Keratinocyte (primary cell): ENCODE data around the gene LRRC38. TPM values are rescaled to one million over a fixed set of nuclear protein-coding genes. Genes with fewer than 3 reads are reported as not detected.

ENCODE experiments used
- DNase-seq: peaks from one replicate; pipeline ENCODE4 v3.0.0-alpha.2; 2011; ENCODE audit warnings: low read depth, missing footprints, low spot score
- FAIRE-seq: peaks from 2 replicates; lab custom pipeline; 2011; peaks lifted over from hg19 to GRCh38; lab: Jason Lieb, UNC
- H2AFZ ChIP-seq: 2 replicates; pipeline ENCODE4 v1.6.0; 2012; ENCODE audit warnings: low read length, control low read depth, inconsistent platforms; ENCODE audit not compliant: control insufficient read depth
- H3K27ac ChIP-seq: 2 replicates; pipeline ENCODE4 v1.5.1; 2011; ENCODE audit warnings: low read length; ENCODE audit not compliant: control insufficient read depth, insufficient read depth
- H3K27me3 ChIP-seq: 3 replicates; pipeline ENCODE4 v1.6.0; 2011; ENCODE audit warnings: low read length; ENCODE audit not compliant: control insufficient read depth, insufficient read depth; ENCODE audit errors: extremely low read depth
- H3K36me3 ChIP-seq, 2 experiments: 2 replicates in 1 of 2; 3 replicates in 1 of 2; pipeline ENCODE4 v1.5.1; 2011; ENCODE audit warnings: low read length in 2 of 2, mild to moderate bottlenecking in 1 of 2; ENCODE audit not compliant: control insufficient read depth in 2 of 2, insufficient read depth in 2 of 2; ENCODE audit errors: extremely low read depth in 1 of 2
- H3K4me1 ChIP-seq: 3 replicates; pipeline ENCODE4 v1.5.1; 2011; ENCODE audit warnings: low read length; ENCODE audit not compliant: control insufficient read depth, insufficient read depth; ENCODE audit errors: extremely low read depth
- H3K4me2 ChIP-seq: 3 replicates; pipeline ENCODE4 v1.6.0; 2011; ENCODE audit warnings: low read depth, low read length; ENCODE audit not compliant: control insufficient read depth, insufficient read depth; ENCODE audit errors: extremely low read depth
- H3K4me3 ChIP-seq, 3 experiments: fragments of 200-600 bp in 1 of 3; sonication (generic) in 1 of 3; 2 replicates in 2 of 3; 3 replicates in 1 of 3; pipeline ENCODE4 v1.5.1; 2011 to 2016; ENCODE audit warnings: low read length in 3 of 3, mild to moderate bottlenecking in 3 of 3, control low read depth in 2 of 3, inconsistent platforms in 1 of 3, low read depth in 1 of 3, mixed read lengths in 1 of 3, mixed run types in 1 of 3, moderate library complexity in 1 of 3; ENCODE audit not compliant: control insufficient read depth in 2 of 3, insufficient read depth in 2 of 3; ENCODE audit errors: extremely low read depth in 1 of 3
- H3K79me2 ChIP-seq: 2 replicates; pipeline ENCODE4 v1.6.0; 2012; ENCODE audit warnings: low read length; ENCODE audit not compliant: control insufficient read depth, insufficient read depth
- H3K9ac ChIP-seq: 3 replicates; pipeline ENCODE4 v1.6.0; 2011; ENCODE audit warnings: low read length; ENCODE audit not compliant: control insufficient read depth, insufficient read depth; ENCODE audit errors: extremely low read depth
- H3K9me1 ChIP-seq: 3 replicates; pipeline ENCODE4 v1.6.0; 2011; ENCODE audit warnings: low read length; ENCODE audit not compliant: control insufficient read depth, insufficient read depth; ENCODE audit errors: extremely low read depth
- H3K9me3 ChIP-seq: 2 replicates; pipeline ENCODE4 v1.5.1; 2012; ENCODE audit warnings: low read depth, low read length; ENCODE audit not compliant: control insufficient read depth
- H4K20me1 ChIP-seq: 3 replicates; pipeline ENCODE4 v1.6.0; 2011; ENCODE audit warnings: low read length; ENCODE audit not compliant: control insufficient read depth, insufficient read depth; ENCODE audit errors: extremely low read depth
- CTCF ChIP-seq, 3 experiments: IDR thresholded peaks in 1 of 3; conservative IDR thresholded peaks in 1 of 3; optimal IDR thresholded peaks in 1 of 3; 2 replicates in 2 of 3; 3 replicates in 1 of 3; pipeline versions ENCODE3 to v1.5.1; 2011; ENCODE audit warnings: low read length in 3 of 3, mild to moderate bottlenecking in 3 of 3, moderate library complexity in 2 of 3, control low read depth in 1 of 3, inconsistent platforms in 1 of 3; ENCODE audit not compliant: insufficient read depth in 2 of 3; ENCODE audit errors: extremely low read depth in 1 of 3
- EZH2 ChIP-seq: IDR thresholded peaks from one replicate; pipeline ENCODE4 v1.6.1; 2012; ENCODE audit warnings: inconsistent platforms, mild to moderate bottlenecking, low read length, moderate library complexity
- dilution Hi-C: fragments of 300-500 bp; cut with MboI; formaldehyde crosslinking; loops from one replicate; pipeline ENCODE4 v1.7.0; 2020; ENCODE audit warnings: low sequenced_read_pairs; ENCODE audit not compliant: extremely low pct_ligation_motif_present
- polyA plus RNA-seq, 5 experiments: library from polyadenylated mRNA; depleted of rRNA in 3 of 5; stranded (reverse) in 3 of 5; stranded (forward) in 1 of 5; unstranded in 1 of 5; fragments of >200 nt; gene quantifications; 1 replicate in 1 of 5; 2 replicates in 3 of 5; 3 replicates in 1 of 5; pipeline versions ENCODE4 v1.2.1 to v1.2.3, GENCODE V29; 2011 to 2012; ENCODE audit warnings: missing spikeins in 2 of 5, low read depth in 1 of 5, low replicate concordance in 1 of 5

Gene LRRC38
- polyA plus RNA-seq, 1 donor (not counting 4 experiments of a cell fraction or from before 2014, with no cell fraction given) = not detected

- Histone ChIP-seq H3K27me3 (no peaks in the 10 kb centered on the region), H3K9me1 (no peaks in the 10 kb centered on the region), H3K9ac (no peak overlapping the region), H3K27ac (no peak overlapping the region), H3K4me1 (no peaks in the 10 kb centered on the region), H3K9me3 (no peaks in the 10 kb centered on the region), H3K36me3 (no peaks in the 10 kb centered on the region), H4K20me1 (no peaks in the 10 kb centered on the region), H3K4me3 (no peak overlapping the region), H2AFZ (no peak overlapping the region), H3K4me2 (no peak overlapping the region), H3K79me2 (no peaks in the 10 kb centered on the region)
- TF ChIP-seq CTCF (optimal IDR thresholded peaks at IDR 0.05 in 1 of 3, IDR thresholded peaks at IDR 0.05 in 1 of 3, conservative IDR thresholded peaks at IDR 0.05 in 1 of 3; ENCODE audit: extremely low read depth in 1 of 3, insufficient read depth in 2 of 3, low read length in 3 of 3) = no peak
- no peak for TF ChIP-seq EZH2
- dilution Hi-C loops = no loop called here
- DNase-seq (no peak), FAIRE-seq (no peak)
Observed at GRCh38 chr1:13536571-13536970, 22.8 kb upstream of the LRRC38 start.

GRCh38 chr1:13535227-13535626 is 21.4 kb upstream of the LRRC38 start:
- Histone ChIP-seq H3K9ac (no peak overlapping the region), H3K27ac (no peak overlapping the region), H3K36me3 (no peaks in the 10 kb centered on the region), H2AFZ (no peak overlapping the region), H3K4me3 (no peak overlapping the region), H3K4me2 (no peak overlapping the region), H3K27me3 (no peaks in the 10 kb centered on the region), H3K9me3 (no peaks in the 10 kb centered on the region), H3K4me1 (no peaks in the 10 kb centered on the region), H3K9me1 (no peaks in the 10 kb centered on the region), H3K79me2 (no peaks in the 10 kb centered on the region), H4K20me1 (no peaks in the 10 kb centered on the region)
- TF ChIP-seq EZH2 (no peak), CTCF (optimal IDR thresholded peaks at IDR 0.05 in 1 of 3, IDR thresholded peaks at IDR 0.05 in 1 of 3, conservative IDR thresholded peaks at IDR 0.05 in 1 of 3; ENCODE audit: extremely low read depth in 1 of 3, insufficient read depth in 2 of 3, low read length in 3 of 3) (no peak)
- dilution Hi-C loops = no loop called here
- FAIRE-seq (no peak), DNase-seq (no peak)
